GM12878 (cell line): ENCODE results near the gene RAB6D.
"Not testable (repeated sequence)": the region's sequence is repeated elsewhere in the genome, so short reads cannot be mapped to it uniquely, and the experiment has no call there.

ENCODE experiments used
- ATF7 ChIP-seq: fragments of 450-650 bp; IDR thresholded peaks from 2 replicates; pipeline ENCODE4 v1.6.1; 2016; ENCODE audit warnings: low read depth, mild to moderate bottlenecking
- CREB1 ChIP-seq: IDR thresholded peaks from 2 replicates; pipeline ENCODE4 v1.6.1; 2012; ENCODE audit warnings: low read depth, mild to moderate bottlenecking, inconsistent platforms
- CTCF ChIP-seq, 3 experiments: IDR thresholded peaks in 2 of 3; conservative IDR thresholded peaks in 1 of 3; 2 replicates each; pipeline ENCODE4 v1.5.1; 2011; ENCODE audit warnings: low read depth in 3 of 3, low read length in 3 of 3, mild to moderate bottlenecking in 3 of 3, control low read depth in 2 of 3, moderate library complexity in 2 of 3, inconsistent platforms in 1 of 3, mixed read lengths in 1 of 3; ENCODE audit not compliant: control insufficient read depth in 2 of 3, insufficient read depth in 1 of 3; ENCODE audit errors: extremely low read depth in 1 of 3
- ETV6 ChIP-seq, 2 experiments: fragments of 450-650 bp in 1 of 2; IDR thresholded peaks in 1 of 2; conservative IDR thresholded peaks in 1 of 2; 2 replicates each; pipeline ENCODE4 v1.6.1; 2014; ENCODE audit warnings: antibody characterized with exemption in 1 of 2, borderline replicate concordance in 1 of 2, low read depth in 1 of 2, mild to moderate bottlenecking in 1 of 2, moderate library complexity in 1 of 2
- EZH2 ChIP-seq: IDR thresholded peaks from 2 replicates; pipeline ENCODE4 v1.6.1; 2012; ENCODE audit warnings: low read depth, mild to moderate bottlenecking, control low read depth, inconsistent platforms, low read length, borderline replicate concordance; ENCODE audit not compliant: control insufficient read depth
- NFYB ChIP-seq: IDR thresholded peaks from 2 replicates; pipeline ENCODE4 v1.6.1; 2011; ENCODE audit warnings: low read depth, mild to moderate bottlenecking, low read length, improper control_type of control experiment, moderate library complexity; ENCODE audit not compliant: insufficient read depth
- POLR2A ChIP-seq: IDR thresholded peaks from 2 replicates; pipeline ENCODE4 v1.6.1; 2011; ENCODE audit warnings: low read depth, mild to moderate bottlenecking, low read length
- SMARCA5 ChIP-seq: fragments of 450-650 bp; IDR thresholded peaks from 2 replicates; pipeline ENCODE4 v1.6.1; 2017; ENCODE audit warnings: mild to moderate bottlenecking
- SUZ12 ChIP-seq: fragments of 200-600 bp; sonication (generic); IDR thresholded peaks from one replicate; pipeline ENCODE4 v1.6.1; 2018; ENCODE audit warnings: antibody characterized with exemption, mild to moderate bottlenecking; ENCODE audit not compliant: unreplicated experiment
- TAF1 ChIP-seq: IDR thresholded peaks from 2 replicates; pipeline ENCODE4 v1.6.1; 2011; ENCODE audit warnings: mild to moderate bottlenecking, low read depth, low read length, borderline replicate concordance
- TARDBP ChIP-seq: IDR thresholded peaks from 2 replicates; pipeline ENCODE4 v1.6.1; 2016; ENCODE audit warnings: borderline replicate concordance
- TCF12 ChIP-seq: IDR thresholded peaks from 2 replicates; pipeline ENCODE4 v1.6.1; 2011; ENCODE audit warnings: low read depth, mild to moderate bottlenecking, low read length

DNA sequence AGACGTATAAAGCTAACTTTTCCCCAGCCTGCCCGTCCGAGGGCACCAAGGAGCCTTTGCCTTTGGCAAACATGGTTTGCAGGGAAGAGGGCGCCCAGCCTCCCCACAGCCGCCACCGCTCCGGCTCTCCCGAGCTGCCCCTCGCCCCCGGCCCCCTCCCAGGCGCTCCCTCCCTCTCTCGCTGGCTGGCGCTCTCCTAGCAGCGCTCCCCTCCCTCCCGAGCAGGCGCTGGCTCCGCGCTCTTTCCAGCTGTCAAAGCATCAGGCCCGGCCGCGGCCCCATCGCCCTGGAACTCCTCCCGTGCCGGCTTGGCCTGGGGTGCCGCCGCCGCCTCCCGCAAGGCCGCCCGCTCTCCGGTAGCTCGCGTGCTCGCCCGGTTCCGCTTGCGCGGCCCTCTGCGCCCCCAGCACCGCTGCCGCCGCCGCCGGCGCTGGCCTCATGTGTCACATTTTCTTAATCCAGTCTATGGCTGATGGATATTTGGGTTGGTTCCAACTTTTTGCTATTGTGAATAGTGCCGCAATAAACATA, 10.7 kb downstream of the RAB6D start:
- not testable (repeated sequence) for TF ChIP-seq ETV6 (conservative IDR thresholded peaks at IDR 0.05 in 1 of 2, IDR thresholded peaks at IDR 0.05 in 1 of 2; ENCODE audit: borderline replicate concordance in 1 of 2, low read depth in 1 of 2); CREB1; NFYB; SUZ12; SMARCA5; ATF7; TAF1; CTCF (IDR thresholded peaks at IDR 0.05 in 2 of 3, conservative IDR thresholded peaks at IDR 0.05 in 1 of 3; ENCODE audit: control insufficient read depth in 2 of 3, extremely low read depth in 1 of 3, insufficient read depth in 1 of 3, low read depth in 3 of 3, low read length in 3 of 3); TARDBP; EZH2; TCF12; POLR2A
